Measurements from ENCODE around the gene PDE3B.
A peak's percentile ranks its signal among the peaks of the same experiment; 100 is the strongest.
"Not testable (repeated sequence)": the region's sequence is repeated elsewhere in the genome, so short reads cannot be mapped to it uniquely, and the experiment has no call there.

Gene PDE3B

DNA sequence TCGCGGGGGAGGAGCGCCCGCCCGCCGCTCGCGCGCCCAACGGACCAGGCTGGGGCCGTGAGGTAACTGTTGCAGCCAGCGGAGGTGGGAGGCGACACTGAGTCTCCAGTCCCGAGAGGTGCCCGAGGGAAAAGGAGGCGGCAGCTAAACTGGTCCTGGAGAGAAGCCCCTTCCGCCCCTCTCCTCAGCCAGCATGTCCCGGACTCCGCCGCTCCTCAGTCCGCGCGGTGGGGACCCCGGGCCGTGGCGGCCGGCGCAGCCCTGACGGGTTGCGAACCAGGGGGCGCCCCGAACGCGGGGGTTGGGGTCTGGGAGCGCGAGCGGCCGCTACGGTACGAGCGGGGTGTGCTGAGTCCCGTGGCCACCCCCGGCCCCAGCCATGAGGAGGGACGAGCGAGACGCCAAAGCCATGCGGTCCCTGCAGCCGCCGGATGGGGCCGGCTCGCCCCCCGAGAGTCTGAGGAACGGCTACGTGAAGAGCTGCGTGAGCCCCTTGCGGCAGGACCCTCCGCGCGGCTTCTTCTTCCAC lies at the start of gene PDE3B:
Gene PDE3B (plus strand): TSS at position 108 of the 529 bp plus-strand sequence. CDS start 272 bp downstream, at position 380.
- DNase-seq = peak; percentile 41 to 49

DNA sequence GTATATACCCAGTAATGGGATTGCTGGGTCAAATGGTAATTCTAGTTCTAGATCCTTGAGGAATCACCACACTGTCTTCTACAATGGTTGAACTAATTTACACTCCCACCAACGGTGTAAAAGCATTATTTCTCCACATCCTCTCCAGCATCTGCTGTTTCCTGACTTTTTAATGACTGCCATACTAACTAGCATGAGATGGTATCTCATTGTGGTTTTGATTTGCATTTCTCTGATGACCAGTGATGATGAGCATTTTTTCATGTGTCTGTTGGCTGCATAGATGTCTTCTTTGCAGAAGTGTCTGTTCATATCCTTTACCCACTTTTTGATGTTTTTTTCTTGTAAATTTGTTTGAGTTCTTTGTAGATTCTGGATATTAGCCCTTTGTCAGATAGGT lies 48.3 kb upstream of the PDE3B start:
- DNase-seq = not testable (repeated sequence)

DNA sequence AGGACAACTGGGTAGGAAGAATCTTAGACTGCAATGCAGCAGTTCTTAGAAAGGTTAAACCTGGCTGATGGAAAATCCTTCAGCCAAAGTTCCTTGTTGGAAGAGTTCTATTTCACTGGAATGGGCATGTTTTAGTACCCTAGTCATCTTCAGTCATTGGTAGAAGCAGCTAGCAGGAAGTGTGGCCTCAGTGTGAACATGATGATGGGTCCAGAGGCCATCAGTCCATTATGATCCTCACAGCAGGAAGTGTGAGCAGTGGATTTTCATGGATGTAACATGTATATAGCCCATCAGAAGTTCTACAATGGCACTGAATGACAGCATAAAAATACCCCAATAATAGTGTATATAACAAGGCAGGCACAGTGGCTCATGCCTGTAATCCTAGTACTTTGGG lies 35.9 kb upstream of the PDE3B start:
- no peak for DNase-seq

DNA sequence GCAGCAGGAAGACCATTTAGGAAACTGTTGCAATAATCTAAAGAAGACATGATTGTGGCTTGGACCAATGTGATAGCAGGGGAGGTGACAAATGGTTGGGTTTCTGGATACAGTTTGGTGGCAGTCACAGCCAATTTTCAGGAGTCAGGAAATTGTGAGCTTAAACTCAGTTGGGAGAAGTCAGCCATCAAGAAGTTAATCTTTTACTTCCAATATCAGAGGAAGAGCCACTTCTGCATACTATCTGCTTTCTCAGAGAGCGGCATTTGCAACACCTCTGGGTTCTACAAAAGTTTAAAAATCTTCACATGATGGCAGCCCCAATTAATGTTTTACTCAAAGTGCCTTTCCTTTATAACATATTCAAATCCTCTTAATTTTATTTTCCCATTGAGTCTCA lies 33.7 kb upstream of the PDE3B start:
- DNase-seq = no peak

DNA sequence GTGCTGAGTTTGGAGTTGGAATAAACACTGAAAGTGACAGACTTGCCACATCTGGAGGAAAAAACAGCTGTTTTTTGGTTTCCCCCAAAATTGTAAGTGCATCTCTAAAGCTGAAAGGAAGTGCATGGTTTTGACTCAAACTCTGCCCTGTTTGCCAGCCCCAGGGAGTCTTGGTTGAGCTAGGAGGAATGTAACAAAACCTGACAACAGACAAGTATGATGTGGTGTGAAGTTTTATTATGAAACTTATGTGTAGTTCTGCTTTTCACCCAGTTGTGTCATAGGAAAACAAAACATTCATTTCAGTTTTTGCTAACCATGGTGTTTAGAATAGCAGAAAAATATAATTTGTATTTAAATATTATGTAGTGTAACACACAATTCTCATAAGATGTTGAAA lies 31.7 kb upstream of the PDE3B start:
- peak; percentile 83 to 84 for DNase-seq

DNA sequence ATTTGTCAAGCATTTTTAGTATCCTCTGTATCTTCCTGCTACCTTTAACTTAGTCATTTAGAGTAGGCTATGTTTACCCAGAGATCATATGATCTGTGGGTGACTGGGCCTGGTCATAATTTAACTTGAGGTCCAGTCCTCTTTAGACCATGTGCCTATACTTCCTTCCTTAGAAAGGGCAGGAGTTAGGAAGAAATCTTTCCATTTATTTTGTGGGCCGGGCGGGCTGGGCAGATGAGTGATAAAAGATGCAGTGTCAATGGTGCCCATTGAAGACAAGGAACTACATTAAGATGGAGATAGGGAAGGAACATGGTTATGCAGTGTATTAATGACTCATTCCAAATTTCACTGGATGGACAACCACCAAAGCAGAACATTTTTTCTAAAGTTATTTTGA lies 30.9 kb upstream of the PDE3B start:
- no peak for DNase-seq

DNA sequence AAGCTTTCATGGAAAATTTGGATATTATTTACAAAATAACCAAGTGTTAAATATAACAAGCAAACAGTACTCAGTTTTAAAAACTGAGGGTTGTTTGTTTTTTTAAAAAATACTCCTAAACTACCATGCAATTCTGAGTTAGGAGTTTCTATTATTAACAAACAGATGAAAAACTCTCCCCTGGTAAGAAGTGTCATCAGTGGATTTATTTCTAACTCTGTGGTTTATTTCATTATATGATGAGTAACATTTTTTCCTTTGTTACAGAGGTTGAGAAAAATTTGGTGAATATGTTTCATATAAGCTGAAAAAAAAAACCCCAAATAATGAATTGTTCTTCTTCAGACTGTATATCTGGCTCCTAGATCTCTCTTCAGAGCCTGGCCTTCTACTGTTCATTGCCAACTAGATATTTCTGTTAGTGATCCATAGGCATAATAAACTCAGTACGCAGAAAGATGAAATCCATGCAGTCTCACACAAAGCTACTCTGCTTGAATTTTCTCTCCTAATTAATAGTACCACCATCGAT lies 29.4 kb upstream of the PDE3B start:
- no peak for DNase-seq

DNA sequence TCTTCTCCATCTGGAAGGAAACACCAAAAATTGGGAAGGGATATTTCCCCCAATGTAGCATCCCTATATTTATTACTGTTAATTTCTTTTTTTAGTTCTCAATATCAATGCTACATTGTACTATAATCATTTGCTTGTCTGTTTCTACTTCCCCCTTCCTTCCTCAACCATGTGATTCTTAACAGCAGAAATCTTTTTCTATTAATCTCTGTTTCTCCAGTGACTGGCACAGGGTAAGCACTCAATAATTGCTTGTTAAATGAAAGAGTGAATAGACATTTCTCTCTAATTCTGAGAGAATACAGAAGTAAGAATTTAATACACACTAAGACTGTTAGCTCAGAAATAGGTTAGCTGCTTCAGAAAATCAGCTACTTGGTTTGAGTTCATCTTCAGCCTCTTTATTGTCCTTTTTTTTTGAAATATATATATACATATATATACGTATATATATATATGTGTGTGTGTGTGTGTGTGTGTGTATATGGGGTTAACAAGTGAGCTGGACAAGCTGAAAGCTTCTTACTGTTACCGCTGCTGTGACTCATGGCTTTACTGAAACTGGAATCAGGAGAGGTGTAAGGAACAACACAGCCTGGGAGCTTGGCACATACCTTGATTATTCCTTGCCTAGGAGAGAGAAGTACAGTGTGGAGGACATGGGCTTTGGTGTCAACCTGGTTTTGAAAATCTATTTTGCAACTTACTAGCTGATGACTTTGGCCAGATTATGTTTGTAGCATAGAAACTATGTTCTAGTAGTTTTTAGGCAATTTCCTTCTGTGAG lies 26.2 kb upstream of the PDE3B start:
- DNase-seq = no peak

DNA sequence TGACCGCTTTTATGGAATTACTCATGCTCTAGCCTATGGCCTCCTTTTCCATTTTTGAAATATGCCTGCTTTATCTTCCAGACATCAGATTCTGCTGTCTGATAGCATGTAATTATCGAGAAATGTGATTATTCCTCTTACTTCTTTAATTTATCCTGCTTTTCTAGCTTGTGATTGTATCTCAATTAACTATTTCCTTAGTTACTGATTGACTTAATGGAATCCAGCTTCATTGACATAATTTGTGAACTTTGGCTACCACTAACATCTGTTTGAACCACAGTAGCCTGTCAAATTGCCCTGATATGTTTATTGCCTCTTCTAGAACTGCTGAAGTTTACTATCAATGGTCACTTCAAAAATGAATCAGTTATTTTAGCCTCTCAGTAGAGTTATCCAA lies 25.5 kb upstream of the PDE3B start:
- DNase-seq = no peak

DNA sequence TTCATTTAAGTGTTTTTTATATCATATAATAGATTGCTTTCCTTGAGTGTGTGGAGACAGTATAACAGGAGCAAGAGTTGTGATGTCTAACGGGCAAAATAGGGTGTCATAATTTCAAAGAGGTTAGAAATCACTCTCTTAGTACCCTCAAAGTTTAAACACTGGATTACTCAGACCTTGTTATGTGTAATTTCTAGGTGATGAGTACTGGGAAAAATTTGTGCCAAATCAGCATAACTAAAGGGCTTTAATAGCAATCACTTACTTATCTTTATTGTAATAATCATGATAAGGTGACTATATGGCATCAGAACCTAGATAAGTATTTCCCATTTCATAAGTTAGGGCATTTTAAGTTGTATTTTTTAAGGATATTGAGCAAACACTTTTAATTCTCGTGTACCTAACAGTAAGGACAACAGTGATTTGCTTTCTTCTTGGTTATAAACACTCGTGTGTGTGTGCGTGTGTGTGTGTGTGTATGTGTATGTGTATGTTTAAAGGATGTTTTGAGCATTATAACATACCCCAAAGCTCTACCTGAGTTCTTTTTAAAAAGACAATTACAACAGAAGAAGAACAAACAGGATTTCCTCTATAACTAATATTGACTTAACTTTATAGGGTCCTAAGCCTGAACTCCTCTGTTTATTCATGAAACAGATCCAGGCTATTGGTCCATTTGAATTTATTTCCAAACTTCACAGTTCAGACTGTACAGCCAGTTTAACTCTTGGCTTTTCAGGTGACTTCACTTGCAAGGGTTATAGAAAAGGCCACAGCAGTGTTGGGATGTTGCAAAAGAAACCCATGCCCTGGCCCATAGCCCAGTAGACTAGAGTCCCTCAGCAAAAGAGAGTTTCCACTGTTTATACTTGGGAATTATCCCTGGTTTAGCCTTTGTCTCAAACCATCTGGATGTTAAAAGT lies 23.7 kb upstream of the PDE3B start:
- no peak for DNase-seq

DNA sequence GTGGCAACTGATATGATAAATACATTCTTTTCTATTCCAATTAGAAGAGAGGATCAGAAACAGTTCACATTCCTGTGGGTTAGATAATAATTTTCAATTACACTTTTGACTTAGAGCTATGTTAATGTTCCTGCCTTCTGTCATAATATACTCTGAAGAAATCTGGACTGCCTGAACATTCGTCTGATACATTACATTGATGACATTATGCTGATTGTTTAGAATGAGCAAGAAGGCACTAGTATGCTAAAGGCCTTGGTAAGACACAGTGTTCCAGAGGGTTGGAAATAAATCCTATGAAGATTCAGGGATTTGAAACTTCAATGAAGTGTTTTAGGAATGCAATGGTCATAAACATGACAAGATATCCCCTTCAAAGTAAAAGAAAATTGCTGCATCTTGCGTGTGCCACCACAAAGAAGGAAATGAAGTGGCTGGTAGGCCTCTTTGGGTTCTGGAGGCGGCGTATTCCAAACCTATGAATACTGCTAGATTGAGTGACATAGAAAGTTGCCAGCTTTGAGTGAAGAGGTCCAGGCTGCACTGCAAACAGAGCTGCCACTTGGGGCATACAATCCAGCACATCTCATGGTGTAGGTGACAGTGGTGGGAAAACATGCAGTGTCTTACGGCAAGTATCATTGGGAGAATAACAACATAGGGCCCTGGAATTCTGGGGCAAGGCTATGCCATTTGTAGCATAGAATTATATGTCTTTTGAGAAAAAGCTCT lies 21.2 kb upstream of the PDE3B start:
- no peak for DNase-seq

DNA sequence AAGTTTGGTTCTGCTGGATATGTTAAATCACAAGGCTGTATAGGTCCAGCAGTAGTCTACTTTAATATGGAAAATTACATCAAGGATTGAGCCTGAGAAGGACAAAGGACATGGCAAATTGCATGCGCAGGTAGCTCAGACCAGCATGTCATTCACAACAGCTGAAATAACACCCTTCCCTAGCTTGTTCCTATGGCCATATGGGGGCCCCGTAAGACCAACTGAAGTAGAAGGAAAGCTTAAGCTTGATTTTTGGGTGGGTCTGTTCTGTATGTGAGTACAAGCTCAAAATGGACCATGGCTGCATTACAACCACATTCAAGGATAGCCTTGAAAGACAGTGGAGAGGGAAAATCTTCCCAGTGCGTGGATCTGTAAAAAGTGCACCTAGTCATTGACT lies 20.6 kb upstream of the PDE3B start:
- DNase-seq = no peak

DNA sequence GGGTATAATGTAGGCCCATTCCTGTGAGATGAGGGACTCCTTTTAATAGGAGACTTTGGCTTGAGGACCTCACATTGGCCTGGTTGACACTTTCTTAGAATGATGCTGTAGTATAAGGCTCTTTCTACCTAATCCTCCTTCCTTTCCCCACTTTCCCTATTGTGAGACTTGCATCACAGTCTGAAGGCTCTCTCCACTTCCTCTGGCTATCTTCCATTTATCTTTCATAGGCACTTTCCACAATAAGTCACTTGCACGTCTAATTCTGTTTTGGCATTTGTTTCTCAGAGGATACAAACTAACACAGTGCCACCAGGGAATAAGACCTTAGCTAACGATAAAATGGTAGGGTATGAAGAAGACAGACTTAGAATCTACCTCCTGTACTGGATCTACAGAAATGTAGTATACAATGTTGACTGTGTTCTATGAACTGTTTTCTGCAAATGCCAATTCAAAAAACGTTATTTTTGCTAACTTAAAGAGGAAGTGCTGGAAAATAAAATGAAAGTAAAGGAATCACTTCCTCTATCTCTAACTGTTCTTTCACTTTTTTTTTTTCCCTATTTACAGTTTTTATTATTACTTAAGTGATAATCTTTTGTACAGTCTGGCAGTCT lies 17.9 kb upstream of the PDE3B start:
- peak; percentile 67 to 70 for DNase-seq

DNA sequence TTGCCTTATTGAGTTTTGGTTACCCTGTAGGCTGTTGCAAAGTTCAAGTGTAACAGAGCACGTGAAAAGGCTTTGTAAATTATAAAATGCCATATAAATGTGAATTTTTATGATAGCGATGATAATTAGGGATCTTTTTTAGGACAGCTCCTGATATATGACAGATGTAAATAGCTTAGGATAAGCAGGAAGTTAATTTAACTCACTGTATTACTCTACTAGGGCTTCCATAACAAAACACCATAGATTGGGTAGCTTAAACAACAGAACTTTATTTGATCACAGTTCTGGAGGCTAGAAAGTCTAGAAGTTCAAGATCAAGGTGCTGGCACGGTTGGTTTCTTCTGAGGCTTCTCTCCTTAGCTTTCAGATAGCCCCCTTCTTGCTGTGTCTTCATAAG lies 17.0 kb upstream of the PDE3B start:
- DNase-seq = no peak

DNA sequence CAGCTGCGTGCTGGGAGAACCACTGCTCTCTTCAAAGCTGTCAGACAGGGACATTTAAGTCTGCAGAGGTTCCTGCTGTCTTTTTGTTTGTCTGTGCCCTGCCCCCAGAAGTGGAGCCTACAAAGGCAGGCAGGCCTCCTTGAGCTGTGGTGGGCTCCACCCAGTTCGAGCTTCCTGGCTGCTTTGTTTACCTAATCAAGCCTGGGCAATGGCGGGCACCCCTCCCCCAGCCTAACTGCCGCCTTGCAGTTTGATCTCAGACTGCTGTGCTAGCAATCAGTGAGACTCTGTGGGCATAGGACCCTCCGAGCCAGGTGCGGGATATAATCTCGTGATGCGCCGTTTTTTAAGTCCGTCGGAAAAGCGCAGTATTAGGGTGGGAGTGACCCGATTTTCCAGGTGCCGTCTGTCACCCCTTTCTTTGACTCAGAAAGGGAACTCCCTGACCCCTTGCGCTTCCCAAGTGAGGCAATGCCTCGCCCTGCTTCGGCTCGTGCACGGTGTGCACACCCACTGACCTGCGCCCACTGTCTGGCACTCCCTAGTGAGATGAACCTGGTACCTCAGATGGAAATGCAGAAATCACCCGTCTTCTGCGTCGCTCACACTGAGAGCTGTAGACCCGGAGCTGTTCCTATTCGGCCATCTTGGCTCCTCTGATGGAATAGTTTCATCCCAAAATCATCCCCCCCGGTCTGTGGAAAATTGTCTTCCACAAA lies 9.9 kb upstream of the PDE3B start:
- not testable (repeated sequence) for DNase-seq

DNA sequence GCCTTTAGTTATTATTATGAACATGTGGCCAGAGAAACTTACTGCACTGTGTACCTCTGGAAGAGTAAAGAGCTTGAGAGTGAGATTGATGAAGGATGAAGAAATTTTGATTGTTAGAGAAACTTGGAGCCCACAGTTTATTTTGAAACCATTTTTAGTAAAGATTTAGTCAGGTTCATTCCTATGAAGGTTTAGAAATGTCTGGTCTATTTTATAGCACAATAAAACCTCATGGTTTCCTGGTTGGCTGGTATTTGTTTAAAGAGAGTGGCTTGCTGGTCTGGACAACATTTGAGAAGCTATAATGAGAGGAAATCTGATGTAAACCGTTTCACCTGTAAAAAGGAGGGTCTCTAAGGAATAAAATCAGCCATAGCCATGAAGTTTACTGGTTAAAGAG lies 8.8 kb upstream of the PDE3B start:
- DNase-seq = no peak

DNA sequence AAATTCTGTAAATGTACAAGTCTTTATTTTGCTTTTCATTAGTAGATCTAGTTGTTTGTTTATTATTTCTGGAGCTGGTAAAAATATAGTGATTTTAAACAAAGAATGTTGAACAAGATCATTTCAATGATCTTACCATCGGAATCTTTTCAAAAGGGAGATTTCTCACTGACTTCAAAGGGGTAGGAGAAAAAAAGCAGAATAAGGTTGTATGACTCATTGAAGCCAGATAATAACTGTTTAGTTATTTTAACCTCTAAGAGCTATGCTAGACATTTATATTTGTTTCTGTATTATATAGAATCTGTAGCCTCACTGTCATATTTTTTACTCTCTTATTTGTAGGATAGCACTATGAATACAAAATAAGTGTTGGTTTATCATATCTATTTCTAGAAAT lies 8.1 kb upstream of the PDE3B start:
- peak in 1 of 2 experiments; percentile 24 for DNase-seq

DNA sequence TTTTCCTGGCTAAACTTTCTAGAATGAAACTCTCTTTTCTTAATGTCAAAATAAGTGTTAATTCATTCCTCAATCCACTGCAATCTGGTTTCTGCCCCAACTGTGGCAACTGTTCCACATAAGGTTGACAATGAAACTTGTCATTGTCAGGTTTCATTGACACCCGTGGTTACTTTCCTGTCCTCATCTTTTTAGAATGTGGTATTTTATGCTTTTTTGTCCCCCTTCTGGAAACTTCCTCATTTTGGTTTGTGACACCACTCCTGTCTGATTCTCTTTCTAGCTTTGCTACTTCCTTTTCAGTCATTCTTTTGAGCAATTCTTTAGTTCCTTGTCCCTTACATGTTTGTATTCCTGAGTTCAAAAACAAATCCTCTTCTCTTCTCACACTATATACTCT lies 7.5 kb upstream of the PDE3B start:
- peak; percentile 93 to 95 for DNase-seq

DNA sequence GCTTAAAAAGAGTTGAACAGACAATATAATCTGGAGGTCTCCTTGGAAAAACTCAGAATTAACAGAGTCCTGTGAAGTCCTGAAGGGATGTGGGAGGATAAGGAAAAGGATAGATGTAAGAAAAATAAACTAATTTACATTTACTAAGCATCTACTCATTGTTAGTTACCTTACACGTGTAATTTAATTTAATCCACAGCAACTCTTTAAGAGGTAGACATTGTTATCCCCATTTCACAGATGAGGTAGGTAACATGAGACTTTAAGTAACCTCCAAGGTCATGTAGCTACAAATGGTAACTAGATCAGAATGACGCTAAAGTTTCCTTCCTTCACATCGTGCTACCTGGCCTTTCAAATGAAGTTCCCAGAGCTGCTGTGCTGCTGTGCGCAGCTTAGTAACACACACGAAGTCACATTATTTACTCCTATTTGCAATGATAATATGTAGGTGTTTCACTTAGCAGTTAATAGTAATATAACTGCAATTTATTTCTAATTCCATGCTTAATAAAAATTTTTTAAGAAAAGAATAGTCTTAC lies 5.7 kb upstream of the PDE3B start:
- DNase-seq = no peak

DNA sequence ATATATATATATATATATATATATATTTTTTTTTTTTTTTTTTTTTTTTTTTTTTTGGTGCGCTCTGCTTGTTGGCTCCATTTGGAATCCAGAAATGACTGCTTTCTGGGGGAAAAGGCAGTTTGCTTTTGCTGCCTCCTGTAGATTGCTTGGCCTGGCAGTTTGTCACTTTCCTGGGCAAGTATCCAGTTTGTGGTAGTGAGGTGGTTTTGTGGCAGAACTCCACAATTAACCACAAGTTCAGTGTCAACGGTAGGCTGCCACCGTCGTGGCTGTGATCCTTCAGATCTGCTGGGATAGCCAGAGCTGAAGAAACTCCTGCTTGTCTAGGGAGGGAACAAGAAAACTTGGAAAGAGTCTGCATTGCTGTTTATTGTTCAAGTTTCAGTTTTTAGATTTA lies 5.0 kb upstream of the PDE3B start:
- DNase-seq = peak; percentile 78 to 81

DNA sequence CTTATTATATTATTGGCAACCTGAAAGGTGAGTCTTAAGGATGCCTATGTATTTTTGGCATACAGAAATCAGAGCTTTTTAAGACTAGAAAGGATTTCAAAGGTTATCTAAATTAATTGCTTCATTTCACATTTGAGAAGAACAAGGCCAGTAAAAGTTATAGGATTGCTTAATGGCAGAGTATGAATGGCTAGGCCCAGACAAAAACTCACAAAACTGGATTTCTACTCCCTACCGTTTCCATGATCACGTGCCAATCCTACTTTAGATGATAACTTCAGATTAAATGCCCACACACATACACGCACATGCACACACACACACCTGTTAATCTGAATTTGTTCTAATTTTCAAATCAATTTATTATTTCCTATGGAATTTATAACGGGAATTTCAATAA lies 1.8 kb upstream of the PDE3B start:
- no peak for DNase-seq

All from AML-193 (cell line).